ENCODE results near the gene SPRED1. TPM values are rescaled to one million over a fixed set of nuclear protein-coding genes. Genes with fewer than 3 reads are reported as not detected.

SPRED1 gene
- total RNA-seq, 1 experiment from 2014 or later: 29.6 TPM

DNA sequence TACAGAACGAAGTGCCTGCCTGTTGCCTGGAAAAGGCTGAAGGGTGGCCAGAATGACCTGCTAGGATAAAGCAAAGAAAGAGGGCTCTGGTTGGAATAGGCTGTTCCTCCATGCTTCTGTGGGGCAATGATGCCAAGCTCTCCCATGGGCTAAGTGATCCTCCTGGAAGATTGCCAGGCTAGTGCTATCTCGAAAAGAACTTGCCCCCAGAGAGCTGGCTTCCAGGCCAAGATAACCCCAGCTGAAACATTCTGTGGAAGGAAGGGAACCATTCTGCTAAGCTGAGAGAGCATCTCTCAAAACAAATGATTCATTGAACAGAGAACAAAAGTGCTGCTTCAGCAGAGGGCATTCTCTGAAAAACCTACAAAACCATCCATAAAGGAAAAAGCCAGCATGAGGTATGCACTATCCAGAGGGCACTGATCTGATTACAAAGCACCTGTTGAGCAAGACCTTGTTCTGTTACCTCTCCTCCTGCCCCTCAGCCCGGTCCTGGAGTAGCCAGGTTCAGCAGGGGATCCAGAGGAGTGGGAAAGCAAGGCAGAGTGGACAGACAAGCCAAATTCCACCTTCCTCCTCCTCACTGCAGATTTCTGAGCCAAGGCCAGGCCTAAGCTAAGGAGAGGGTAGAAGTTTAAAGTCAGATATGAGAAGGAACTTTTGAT, 31.9 kb upstream of the SPRED1 start:
- Histone ChIP-seq H3K9me3 (ENCODE audit: control insufficient read depth, insufficient read depth, low read depth, low read length) (no peaks in the 10 kb centered on the region), H3K4me1 (ENCODE audit: control insufficient read depth, insufficient read depth, low read length) (no peaks in the 10 kb centered on the region), H3K36me3 (ENCODE audit: control insufficient read depth, insufficient read depth, low read length) (no peaks in the 10 kb centered on the region), H3K27ac (ENCODE audit: low read length) (no peak overlapping the region), H3K27me3 (ENCODE audit: control insufficient read depth, insufficient read depth, low read length) (no peaks in the 10 kb centered on the region), H3K4me3 (ENCODE audit: low read depth in 2 of 2, low read length in 2 of 2) (no peak overlapping the region)
- TF ChIP-seq POLR2AphosphoS5 (IDR thresholded peaks at IDR 0.05; ENCODE audit: low read depth, low read length) (no peak), TCF7L2 (IDR thresholded peaks at IDR 0.05; ENCODE audit: low read depth, low read length) (no peak), SIN3A (IDR thresholded peaks at IDR 0.05; ENCODE audit: borderline replicate concordance, insufficient read depth, low read depth, low read length) (no peak)
- TF ChIP-seq, protein P1, sequence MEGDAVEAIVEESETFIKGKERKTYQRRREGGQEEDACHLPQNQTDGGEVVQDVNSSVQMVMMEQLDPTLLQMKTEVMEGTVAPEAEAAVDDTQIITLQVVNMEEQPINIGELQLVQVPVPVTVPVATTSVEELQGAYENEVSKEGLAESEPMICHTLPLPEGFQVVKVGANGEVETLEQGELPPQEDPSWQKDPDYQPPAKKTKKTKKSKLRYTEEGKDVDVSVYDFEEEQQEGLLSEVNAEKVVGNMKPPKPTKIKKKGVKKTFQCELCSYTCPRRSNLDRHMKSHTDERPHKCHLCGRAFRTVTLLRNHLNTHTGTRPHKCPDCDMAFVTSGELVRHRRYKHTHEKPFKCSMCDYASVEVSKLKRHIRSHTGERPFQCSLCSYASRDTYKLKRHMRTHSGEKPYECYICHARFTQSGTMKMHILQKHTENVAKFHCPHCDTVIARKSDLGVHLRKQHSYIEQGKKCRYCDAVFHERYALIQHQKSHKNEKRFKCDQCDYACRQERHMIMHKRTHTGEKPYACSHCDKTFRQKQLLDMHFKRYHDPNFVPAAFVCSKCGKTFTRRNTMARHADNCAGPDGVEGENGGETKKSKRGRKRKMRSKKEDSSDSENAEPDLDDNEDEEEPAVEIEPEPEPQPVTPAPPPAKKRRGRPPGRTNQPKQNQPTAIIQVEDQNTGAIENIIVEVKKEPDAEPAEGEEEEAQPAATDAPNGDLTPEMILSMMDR (IDR thresholded peaks at IDR 0.05): no peak
- TF ChIP-seq, protein P2, sequence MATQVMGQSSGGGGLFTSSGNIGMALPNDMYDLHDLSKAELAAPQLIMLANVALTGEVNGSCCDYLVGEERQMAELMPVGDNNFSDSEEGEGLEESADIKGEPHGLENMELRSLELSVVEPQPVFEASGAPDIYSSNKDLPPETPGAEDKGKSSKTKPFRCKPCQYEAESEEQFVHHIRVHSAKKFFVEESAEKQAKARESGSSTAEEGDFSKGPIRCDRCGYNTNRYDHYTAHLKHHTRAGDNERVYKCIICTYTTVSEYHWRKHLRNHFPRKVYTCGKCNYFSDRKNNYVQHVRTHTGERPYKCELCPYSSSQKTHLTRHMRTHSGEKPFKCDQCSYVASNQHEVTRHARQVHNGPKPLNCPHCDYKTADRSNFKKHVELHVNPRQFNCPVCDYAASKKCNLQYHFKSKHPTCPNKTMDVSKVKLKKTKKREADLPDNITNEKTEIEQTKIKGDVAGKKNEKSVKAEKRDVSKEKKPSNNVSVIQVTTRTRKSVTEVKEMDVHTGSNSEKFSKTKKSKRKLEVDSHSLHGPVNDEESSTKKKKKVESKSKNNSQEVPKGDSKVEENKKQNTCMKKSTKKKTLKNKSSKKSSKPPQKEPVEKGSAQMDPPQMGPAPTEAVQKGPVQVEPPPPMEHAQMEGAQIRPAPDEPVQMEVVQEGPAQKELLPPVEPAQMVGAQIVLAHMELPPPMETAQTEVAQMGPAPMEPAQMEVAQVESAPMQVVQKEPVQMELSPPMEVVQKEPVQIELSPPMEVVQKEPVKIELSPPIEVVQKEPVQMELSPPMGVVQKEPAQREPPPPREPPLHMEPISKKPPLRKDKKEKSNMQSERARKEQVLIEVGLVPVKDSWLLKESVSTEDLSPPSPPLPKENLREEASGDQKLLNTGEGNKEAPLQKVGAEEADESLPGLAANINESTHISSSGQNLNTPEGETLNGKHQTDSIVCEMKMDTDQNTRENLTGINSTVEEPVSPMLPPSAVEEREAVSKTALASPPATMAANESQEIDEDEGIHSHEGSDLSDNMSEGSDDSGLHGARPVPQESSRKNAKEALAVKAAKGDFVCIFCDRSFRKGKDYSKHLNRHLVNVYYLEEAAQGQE (IDR thresholded peaks at IDR 0.05; ENCODE audit: insufficient read depth in 1 of 2, low read depth in 2 of 2, low read length in 1 of 2): no peak
- intact Hi-C loops (cut with micrococcal nuclease; ENCODE audit: unreplicated experiment): no loop called here
- POLR2A ChIA-PET: no interaction called here
- no peak for ATAC-seq
- DNase-seq (ENCODE audit: low read depth, low spot score): no peak
- no TSS peak for BruUV-seq (replicated peaks)
- CTCF ChIA-PET: no interaction called here
- in situ Hi-C loops (cut with HindIII; ENCODE audit: low pct_unique_long_range_greater_than_20kb, low sequenced_read_pairs): no loop called here

DNA sequence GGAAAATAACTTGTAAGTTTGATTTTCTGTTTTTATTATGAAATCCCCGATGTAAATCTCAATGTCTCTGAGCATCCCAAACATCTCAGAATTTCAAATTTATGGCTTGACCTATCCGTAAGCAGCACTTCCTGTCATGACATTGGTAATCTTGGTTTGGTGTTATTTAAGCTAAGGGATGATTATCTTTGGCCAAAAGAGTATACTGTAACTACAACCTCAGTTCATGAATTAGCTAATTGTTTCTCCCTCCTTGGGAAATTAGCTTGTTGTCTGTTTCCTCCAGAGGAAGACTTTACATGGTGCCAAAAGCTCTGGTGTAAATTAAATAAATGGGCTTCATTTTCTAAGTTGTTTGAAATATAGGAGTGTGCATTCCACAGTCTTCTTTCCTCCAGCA, 28.1 kb upstream of the SPRED1 start:
- Histone ChIP-seq H3K4me3 (ENCODE audit: low read depth in 2 of 2, low read length in 2 of 2) (no peak overlapping the region), H3K9me3 (ENCODE audit: control insufficient read depth, insufficient read depth, low read depth, low read length) (no peaks in the 10 kb centered on the region), H3K27me3 (ENCODE audit: control insufficient read depth, insufficient read depth, low read length) (no peaks in the 10 kb centered on the region), H3K4me1 (ENCODE audit: control insufficient read depth, insufficient read depth, low read length) (peaks cover 2% of the 10 kb centered on the region; the same call in 1 of the 2 replicates), H3K36me3 (ENCODE audit: control insufficient read depth, insufficient read depth, low read length) (no peaks in the 10 kb centered on the region), H3K27ac (ENCODE audit: low read length) (no peak overlapping the region)
- ATAC-seq (no peak), DNase-seq (ENCODE audit: low read depth, low spot score) (no peak)
- BruUV-seq (replicated peaks): no TSS peak
- intact Hi-C loops (cut with micrococcal nuclease; ENCODE audit: unreplicated experiment): no loop called here
- in situ Hi-C loops (cut with HindIII; ENCODE audit: low pct_unique_long_range_greater_than_20kb, low sequenced_read_pairs): no loop called here
- POLR2A ChIA-PET: interaction anchor here (0.6 kb wide), 1 partner anchor 27 kb away, joined by 4 read pairs; no protein-coding TSS in a partner anchor
- TF ChIP-seq TCF7L2 (IDR thresholded peaks at IDR 0.05; ENCODE audit: low read depth, low read length) (no peak), POLR2AphosphoS5 (IDR thresholded peaks at IDR 0.05; ENCODE audit: low read depth, low read length) (no peak), SIN3A (IDR thresholded peaks at IDR 0.05; ENCODE audit: borderline replicate concordance, insufficient read depth, low read depth, low read length) (no peak)
- TF ChIP-seq, protein P2 (IDR thresholded peaks at IDR 0.05; ENCODE audit: insufficient read depth in 1 of 2, low read depth in 2 of 2, low read length in 1 of 2): no peak
- TF ChIP-seq, protein P1 (IDR thresholded peaks at IDR 0.05): no peak
- CTCF ChIA-PET: no interaction called here

Data from Panc1 (cell line).